HG03432 (cell line): ENCODE measurements around the gene SPTBN2.
A peak's percentile ranks its signal among the peaks of the same experiment; 100 is the strongest.

Experiments
- ATAC-seq: cut with Tn5 transposase; IDR thresholded peaks from one replicate; pipeline ENCODE4 v1.9.1; 2021; ENCODE audit warnings: mild to moderate bottlenecking, moderate library complexity; ENCODE audit not compliant: unreplicated experiment

The SPTBN2 gene

GRCh38 chr11:66686801-66687750, 41.9 kb downstream of the SPTBN2 start:
- ATAC-seq = no peak

- no peak for ATAC-seq
Observed at GRCh38 chr11:66686100-66686785, 42.8 kb downstream of the SPTBN2 start.

GRCh38 chr11:66685276-66686099, 43.5 kb downstream of the SPTBN2 start:
- no peak for ATAC-seq

- no peak for ATAC-seq
Observed at GRCh38 chr11:66684635-66685034, 44.4 kb downstream of the SPTBN2 start.

GRCh38 chr11:66683877-66684276, 45.1 kb downstream of the SPTBN2 start:
- ATAC-seq = no peak

GRCh38 chr11:66680966-66681645, 47.9 kb downstream of the SPTBN2 start:
- ATAC-seq = no peak

- peak; percentile 86 for ATAC-seq
Observed at GRCh38 chr11:66677599-66678375, 51.2 kb downstream of the SPTBN2 start, which contains the start of gene RBM4B. Gene RBM4B (minus strand): TSS chr11:66677887. CDS start chr11:66677079, 808 bp downstream.

- no peak for ATAC-seq
Observed at GRCh38 chr11:66676931-66677598, 52.0 kb downstream of the SPTBN2 start.

- no peak for ATAC-seq
Observed at GRCh38 chr11:66676282-66676919, 52.6 kb downstream of the SPTBN2 start.

GRCh38 chr11:66674964-66675602, 53.9 kb downstream of the SPTBN2 start:
- ATAC-seq = no peak

GRCh38 chr11:66670816-66671215, 58.2 kb downstream of the SPTBN2 start:
- ATAC-seq = no peak

- ATAC-seq = no peak
Observed at GRCh38 chr11:66665369-66665768, 63.6 kb downstream of the SPTBN2 start.

- ATAC-seq = no peak
Observed at GRCh38 chr11:66663741-66664296, 65.2 kb downstream of the SPTBN2 start.

GRCh38 chr11:66659763-66660162, 69.3 kb downstream of the SPTBN2 start:
- ATAC-seq = no peak

GRCh38 chr11:66653123-66653522, 75.9 kb downstream of the SPTBN2 start:
- ATAC-seq = no peak

- ATAC-seq = no peak
Observed at GRCh38 chr11:66652651-66653050, 76.4 kb downstream of the SPTBN2 start.

GRCh38 chr11:66651016-66651415, 78.0 kb downstream of the SPTBN2 start:
- ATAC-seq = no peak

GRCh38 chr11:66649903-66650302, 79.1 kb downstream of the SPTBN2 start:
- ATAC-seq = no peak
